GM12891 (cell line): ENCODE measurements around the gene STXBP3.

Experiments used
- POLR2A ChIP-seq: IDR thresholded peaks from 2 replicates; pipeline ENCODE4 v1.6.1; 2011; ENCODE audit warnings: low read depth, low read length, control low read depth
- POLR2AphosphoS5 ChIP-seq: IDR thresholded peaks from 2 replicates; pipeline ENCODE4 v1.6.1; 2011; ENCODE audit warnings: low read depth, low read length, control low read depth
- POU2F2 ChIP-seq: IDR thresholded peaks from 2 replicates; pipeline ENCODE4 v1.6.1; 2011; ENCODE audit warnings: low read depth, mild to moderate bottlenecking, control low read depth, low read length, moderate library complexity
- SPI1 ChIP-seq: IDR thresholded peaks from 2 replicates; pipeline ENCODE4 v1.6.1; 2011; ENCODE audit warnings: low read depth, low read length, control low read depth
- TAF1 ChIP-seq: IDR thresholded peaks from 2 replicates; pipeline ENCODE4 v1.6.1; 2011; ENCODE audit warnings: low read depth, low read length, control low read depth

GRCh38 chr1:108715932-108716331, 30.5 kb upstream of the STXBP3 start:
- TF ChIP-seq POLR2AphosphoS5 (no peak), TAF1 (no peak), POLR2A (no peak), POU2F2 (no peak), SPI1 (no peak)
